HL-60 (cell line): Measurements from ENCODE around the gene NKAIN2.

ENCODE experiments used
- DNase-seq, 2 experiments: peaks; one replicate each; pipeline ENCODE4 v3.0.0-alpha.2; 2010 to 2020; ENCODE audit warnings: low read depth in 1 of 2, low spot score in 1 of 2
- H3K27ac ChIP-seq: fragments of 250-450 bp; sonication (Bioruptor Pico); replicated peaks from 2 replicates; pipeline ENCODE4 v1.5.1; 2020; ENCODE audit warnings: mild to moderate bottlenecking, moderate library complexity
- H3K27me3 ChIP-seq: fragments of 250-450 bp; sonication (Bioruptor Pico); 2 replicates; pipeline ENCODE4 v1.5.1; 2021; ENCODE audit warnings: mild to moderate bottlenecking, moderate library complexity; ENCODE audit not compliant: insufficient read depth, poor library complexity, severe bottlenecking
- H3K4me3 ChIP-seq: replicated peaks from 2 replicates; pipeline ENCODE4 v1.5.1; 2011; ENCODE audit warnings: mild to moderate bottlenecking, control low read depth, low read length; ENCODE audit not compliant: insufficient read depth
- GABPA ChIP-seq: IDR thresholded peaks from 2 replicates; pipeline ENCODE4 v1.6.1; 2012; ENCODE audit warnings: low read depth
- POLR2AphosphoS5 ChIP-seq: IDR thresholded peaks from 2 replicates; pipeline ENCODE4 v1.6.1; 2012; ENCODE audit warnings: low read depth
- SPI1 ChIP-seq: IDR thresholded peaks from 2 replicates; pipeline ENCODE4 v1.6.1; 2012; ENCODE audit warnings: low read depth, mild to moderate bottlenecking, borderline replicate concordance
- TF ChIP-seq, protein P1 (sequence below): IDR thresholded peaks from 2 replicates; pipeline ENCODE4 v1.6.1; 2012; ENCODE audit warnings: low read depth; ENCODE audit not compliant: insufficient replicate concordance
- TF ChIP-seq, protein P2 (sequence below): IDR thresholded peaks from one replicate; pipeline ENCODE4 v1.5.1; 2011; ENCODE audit warnings: low read length, control low read depth, inconsistent platforms; ENCODE audit not compliant: insufficient read depth

The NKAIN2 gene

DNA sequence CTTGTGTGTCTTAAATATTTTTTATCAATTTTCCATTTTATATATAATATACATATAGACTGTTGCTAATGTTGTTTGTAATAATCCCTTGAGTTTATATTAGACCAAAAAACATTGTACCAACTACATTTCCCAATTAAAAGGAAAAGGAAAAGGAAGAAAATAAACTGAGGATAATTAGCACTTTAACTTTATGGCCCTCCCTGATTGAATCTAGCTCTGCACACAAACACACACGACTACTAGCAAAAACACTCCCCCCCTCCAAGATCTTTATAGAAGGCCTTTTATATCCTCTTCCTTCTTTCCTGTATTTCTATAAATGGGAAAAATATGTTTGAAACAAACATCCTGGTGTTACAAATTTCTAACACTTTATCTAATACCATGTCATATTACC is 276.8 kb downstream of the NKAIN2 start:
- Histone ChIP-seq H3K27me3 (no peaks in the 10 kb centered on the region), H3K4me3 (no peak overlapping the region), H3K27ac (no peak overlapping the region)
- TF ChIP-seq, protein P1, sequence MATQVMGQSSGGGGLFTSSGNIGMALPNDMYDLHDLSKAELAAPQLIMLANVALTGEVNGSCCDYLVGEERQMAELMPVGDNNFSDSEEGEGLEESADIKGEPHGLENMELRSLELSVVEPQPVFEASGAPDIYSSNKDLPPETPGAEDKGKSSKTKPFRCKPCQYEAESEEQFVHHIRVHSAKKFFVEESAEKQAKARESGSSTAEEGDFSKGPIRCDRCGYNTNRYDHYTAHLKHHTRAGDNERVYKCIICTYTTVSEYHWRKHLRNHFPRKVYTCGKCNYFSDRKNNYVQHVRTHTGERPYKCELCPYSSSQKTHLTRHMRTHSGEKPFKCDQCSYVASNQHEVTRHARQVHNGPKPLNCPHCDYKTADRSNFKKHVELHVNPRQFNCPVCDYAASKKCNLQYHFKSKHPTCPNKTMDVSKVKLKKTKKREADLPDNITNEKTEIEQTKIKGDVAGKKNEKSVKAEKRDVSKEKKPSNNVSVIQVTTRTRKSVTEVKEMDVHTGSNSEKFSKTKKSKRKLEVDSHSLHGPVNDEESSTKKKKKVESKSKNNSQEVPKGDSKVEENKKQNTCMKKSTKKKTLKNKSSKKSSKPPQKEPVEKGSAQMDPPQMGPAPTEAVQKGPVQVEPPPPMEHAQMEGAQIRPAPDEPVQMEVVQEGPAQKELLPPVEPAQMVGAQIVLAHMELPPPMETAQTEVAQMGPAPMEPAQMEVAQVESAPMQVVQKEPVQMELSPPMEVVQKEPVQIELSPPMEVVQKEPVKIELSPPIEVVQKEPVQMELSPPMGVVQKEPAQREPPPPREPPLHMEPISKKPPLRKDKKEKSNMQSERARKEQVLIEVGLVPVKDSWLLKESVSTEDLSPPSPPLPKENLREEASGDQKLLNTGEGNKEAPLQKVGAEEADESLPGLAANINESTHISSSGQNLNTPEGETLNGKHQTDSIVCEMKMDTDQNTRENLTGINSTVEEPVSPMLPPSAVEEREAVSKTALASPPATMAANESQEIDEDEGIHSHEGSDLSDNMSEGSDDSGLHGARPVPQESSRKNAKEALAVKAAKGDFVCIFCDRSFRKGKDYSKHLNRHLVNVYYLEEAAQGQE, result no peak
- TF ChIP-seq SPI1, result no peak
- TF ChIP-seq, protein P2, sequence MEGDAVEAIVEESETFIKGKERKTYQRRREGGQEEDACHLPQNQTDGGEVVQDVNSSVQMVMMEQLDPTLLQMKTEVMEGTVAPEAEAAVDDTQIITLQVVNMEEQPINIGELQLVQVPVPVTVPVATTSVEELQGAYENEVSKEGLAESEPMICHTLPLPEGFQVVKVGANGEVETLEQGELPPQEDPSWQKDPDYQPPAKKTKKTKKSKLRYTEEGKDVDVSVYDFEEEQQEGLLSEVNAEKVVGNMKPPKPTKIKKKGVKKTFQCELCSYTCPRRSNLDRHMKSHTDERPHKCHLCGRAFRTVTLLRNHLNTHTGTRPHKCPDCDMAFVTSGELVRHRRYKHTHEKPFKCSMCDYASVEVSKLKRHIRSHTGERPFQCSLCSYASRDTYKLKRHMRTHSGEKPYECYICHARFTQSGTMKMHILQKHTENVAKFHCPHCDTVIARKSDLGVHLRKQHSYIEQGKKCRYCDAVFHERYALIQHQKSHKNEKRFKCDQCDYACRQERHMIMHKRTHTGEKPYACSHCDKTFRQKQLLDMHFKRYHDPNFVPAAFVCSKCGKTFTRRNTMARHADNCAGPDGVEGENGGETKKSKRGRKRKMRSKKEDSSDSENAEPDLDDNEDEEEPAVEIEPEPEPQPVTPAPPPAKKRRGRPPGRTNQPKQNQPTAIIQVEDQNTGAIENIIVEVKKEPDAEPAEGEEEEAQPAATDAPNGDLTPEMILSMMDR, result no peak
- no peak for TF ChIP-seq POLR2AphosphoS5
- TF ChIP-seq GABPA, result no peak
- DNase-seq, result no peak

DNA sequence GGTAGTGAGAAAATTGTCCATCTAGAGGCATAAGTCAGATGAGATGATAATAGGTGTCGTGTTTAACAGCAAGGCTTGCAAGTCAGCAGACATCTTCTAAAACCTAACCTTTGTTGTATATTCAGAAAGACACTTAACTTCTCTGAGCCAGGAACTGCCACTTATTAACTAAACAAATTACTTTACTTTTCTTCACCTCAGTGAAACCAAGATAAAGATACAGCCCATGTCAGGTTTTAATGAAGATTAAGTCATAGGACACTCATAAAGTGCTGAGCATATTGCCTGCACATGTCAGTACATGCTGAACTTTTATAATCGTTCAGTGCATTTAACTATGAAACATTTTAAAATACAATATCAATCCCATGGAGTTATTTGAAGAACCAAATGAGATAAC is 286.8 kb downstream of the NKAIN2 start:
- H3K27ac ChIP-seq, result no peak overlapping the region
- TF ChIP-seq, protein P1, result no peak
- no peak for DNase-seq
- no peaks in the 10 kb centered on the region for H3K27me3 ChIP-seq
- H3K4me3 ChIP-seq, result no peak overlapping the region

DNA sequence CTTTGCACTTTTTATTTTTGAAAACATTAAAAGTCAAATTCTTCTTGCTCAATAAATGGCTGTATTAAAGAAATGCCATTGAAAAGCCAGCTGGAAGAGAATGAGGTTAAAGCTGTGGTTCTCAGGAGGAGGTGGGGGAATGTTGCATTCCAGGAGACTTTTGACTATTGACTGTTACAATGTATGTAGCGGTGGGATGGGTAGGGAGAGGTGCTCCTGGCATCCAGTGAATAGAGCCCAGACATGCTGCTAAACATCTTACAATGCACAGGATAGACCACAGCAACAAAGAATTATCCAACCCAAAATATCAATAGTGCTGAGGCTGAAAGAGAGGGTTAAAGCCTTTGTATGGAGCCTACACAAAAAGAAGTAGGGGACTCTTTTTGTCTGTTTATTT is 295.9 kb downstream of the NKAIN2 start:
- DNase-seq, result no peak
- H3K4me3 ChIP-seq, result no peak overlapping the region
- no peaks in the 10 kb centered on the region for H3K27me3 ChIP-seq
- H3K27ac ChIP-seq, result no peak overlapping the region
- no peak for TF ChIP-seq SPI1
- TF ChIP-seq, protein P1, result no peak
- TF ChIP-seq, protein P2, result no peak
- TF ChIP-seq GABPA, result no peak
- no peak for TF ChIP-seq POLR2AphosphoS5

DNA sequence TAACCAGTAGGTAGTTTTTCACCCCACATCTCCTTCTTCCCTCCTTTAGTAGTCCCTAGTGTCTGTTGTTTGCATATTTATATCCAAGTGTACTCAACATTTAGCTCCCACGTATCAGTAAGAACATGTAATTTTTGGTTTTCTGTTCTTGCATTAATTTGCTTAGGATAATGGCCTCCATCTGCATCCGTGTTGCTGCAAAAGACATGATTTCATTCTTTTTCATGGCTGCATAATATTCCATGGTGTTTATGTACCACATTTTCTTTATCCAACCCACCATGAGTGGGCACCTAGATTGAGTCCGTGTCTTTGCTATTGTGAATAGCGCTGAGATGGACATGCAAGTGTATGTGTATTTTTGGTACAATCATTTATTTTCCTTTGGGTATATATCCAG is 306.8 kb downstream of the NKAIN2 start:
- Histone ChIP-seq H3K4me3 (no peak overlapping the region), H3K27ac (no peak overlapping the region)
- DNase-seq, result no peak

More for the DNA sequence above, 306.8 kb downstream of the NKAIN2 start:
- H3K27me3 ChIP-seq, result no peaks in the 10 kb centered on the region
- no peak for TF ChIP-seq GABPA
- no peak for TF ChIP-seq SPI1
- TF ChIP-seq, protein P1, result no peak
- TF ChIP-seq, protein P2, result no peak
- no peak for TF ChIP-seq POLR2AphosphoS5
